Esophagus mucosa (tissue), 1 donor: ENCODE results near the gene PLCL2. TPM values are rescaled to one million over a fixed set of nuclear protein-coding genes. Genes with fewer than 3 reads are reported as not detected.

Source experiments
- ATAC-seq: fragments of 200-7000 bp; cut with Tn5 transposase; one replicate; pipeline ENCODE4 v1.9.1; 2020
- total RNA-seq: library from RNA; stranded (reverse); gene quantifications from one replicate; pipeline ENCODE4 v1.2.4, GENCODE V29; 2023
- donor health status: DM: yes; HTN: yes; CAD: no.

The PLCL2 gene
- total RNA-seq, 1 donor from 2014 or later, result 0.80 TPM

DNA sequence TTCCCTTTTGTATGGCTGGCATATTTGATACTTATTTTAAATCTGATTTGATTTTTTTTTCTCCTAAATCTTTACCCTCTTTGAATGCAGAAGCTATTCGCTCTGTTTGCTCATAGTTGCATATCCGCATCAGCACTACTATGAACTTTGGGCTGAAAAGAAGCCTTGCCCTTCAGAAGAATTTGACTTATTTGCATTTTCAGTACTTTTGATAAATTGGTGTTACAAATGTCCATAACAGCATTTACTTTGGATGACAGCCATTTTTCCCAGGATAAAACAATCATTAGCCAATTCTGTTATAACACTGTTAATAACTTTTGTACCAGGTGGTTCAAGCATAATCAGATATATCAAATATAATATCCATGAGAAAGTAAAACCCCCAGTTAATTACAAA, 129.5 kb downstream of the PLCL2 start:
- ATAC-seq, result no peak

DNA sequence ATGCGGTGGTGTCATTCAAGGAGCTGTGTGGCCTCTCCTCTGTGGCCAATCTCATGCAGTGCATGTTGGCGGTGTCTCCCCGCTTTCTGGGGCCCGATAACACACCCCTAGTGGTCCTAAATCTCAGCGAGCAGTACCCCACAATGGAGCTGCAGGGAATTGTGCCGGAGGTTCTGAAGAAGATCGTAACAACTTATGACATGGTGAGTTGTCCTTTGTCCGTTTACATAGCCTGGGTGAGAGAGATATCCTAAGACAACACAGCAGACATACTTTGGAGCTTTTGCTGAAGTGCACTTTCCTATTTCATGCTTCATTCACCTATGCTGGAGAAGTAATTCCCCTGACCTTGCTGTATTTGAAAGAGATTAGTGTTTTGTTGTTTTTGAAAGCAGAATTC, 130.0 kb downstream of the PLCL2 start:
- no peak for ATAC-seq

GRCh38 chr3:17021614-17022013, 136.9 kb downstream of the PLCL2 start:
- no peak for ATAC-seq

- no peak for ATAC-seq
These were observed 138.4 kb downstream of the PLCL2 start for GRCh38 chr3:17023006-17023664.

DNA sequence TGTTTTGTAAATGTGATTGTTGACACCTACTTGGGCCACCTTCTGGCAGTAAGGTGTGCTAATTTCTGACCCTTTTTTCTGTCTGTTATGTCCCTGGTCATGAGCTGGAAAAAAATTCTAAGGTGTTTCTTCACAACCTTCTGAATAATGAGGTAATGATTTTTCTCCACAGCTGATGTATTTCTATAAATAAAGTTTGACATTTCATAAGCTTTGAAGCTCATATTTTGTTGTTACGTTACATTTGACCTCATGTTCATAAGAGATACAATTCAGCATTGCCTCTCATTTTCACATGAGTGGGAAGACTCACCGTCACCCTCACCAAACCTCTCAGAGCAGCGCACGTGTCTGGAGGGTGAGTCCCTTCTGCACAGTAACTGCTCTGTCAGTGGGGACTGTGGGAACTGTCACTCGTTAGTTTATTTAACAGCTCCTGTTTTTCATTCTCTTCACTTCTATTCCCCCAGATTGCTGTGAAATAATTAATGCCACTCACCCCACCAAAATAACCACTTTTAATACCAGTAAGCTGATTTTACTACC, 140.9 kb downstream of the PLCL2 start:
- ATAC-seq, result no peak

DNA sequence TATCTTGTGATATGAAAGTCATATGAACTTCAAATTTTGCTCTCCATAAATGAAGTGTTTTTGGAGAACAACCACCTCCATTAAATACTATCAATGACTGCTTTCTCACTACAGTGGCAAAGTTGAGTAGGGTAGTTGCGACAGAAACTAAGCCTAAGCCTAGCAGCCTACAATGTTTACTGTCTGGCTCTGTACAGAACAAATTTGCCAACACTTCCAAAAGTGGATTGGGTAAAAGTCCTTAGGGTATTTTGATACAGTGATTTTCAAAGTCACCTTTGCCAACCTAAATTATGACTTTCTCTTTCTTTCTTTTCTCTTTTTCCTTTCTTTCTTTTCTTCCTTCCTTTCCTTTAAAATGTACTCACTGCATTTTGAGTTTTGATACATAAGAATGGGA, 142.6 kb downstream of the PLCL2 start:
- no peak for ATAC-seq

DNA sequence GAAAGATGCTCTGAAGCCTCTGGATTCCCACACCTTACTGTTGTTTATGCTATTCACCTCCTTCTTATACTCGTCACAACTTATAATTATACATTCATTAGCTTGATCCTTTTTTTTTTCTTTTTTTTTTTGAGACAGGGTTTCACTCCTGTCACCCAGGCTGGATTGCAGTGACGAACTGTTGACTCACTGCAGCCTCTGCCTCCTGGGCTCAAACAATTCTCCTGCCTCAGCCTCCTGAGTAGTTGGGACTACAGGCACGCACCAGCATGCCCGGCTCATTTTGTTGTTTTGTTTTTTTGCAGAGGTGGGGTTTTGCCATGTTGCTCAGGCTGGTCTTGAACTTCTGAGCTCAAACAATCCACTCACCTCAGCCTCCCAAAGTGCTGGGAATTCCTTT, 143.6 kb downstream of the PLCL2 start:
- no peak for ATAC-seq

DNA sequence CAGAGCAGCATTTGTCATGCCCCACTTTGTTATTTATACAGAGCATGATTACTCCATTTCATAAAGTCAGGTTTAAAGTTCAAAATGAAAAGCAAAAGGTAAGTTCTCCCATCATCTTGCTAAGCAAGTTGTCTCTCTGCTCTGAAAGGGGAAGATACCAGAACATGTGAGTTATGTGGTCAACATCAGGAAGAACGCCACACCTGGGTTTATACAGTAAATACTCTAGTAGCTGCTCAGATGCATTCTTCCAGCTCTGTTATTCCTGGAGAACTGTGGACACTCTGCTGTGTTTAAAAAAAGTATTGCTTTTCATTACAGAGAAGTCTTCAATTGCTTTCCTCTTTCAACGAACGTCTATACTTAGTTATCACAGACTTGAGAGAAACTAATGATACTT, 145.7 kb downstream of the PLCL2 start:
- ATAC-seq, result no peak

GRCh38 chr3:17030956-17031652, 146.3 kb downstream of the PLCL2 start:
- ATAC-seq, result no peak

DNA sequence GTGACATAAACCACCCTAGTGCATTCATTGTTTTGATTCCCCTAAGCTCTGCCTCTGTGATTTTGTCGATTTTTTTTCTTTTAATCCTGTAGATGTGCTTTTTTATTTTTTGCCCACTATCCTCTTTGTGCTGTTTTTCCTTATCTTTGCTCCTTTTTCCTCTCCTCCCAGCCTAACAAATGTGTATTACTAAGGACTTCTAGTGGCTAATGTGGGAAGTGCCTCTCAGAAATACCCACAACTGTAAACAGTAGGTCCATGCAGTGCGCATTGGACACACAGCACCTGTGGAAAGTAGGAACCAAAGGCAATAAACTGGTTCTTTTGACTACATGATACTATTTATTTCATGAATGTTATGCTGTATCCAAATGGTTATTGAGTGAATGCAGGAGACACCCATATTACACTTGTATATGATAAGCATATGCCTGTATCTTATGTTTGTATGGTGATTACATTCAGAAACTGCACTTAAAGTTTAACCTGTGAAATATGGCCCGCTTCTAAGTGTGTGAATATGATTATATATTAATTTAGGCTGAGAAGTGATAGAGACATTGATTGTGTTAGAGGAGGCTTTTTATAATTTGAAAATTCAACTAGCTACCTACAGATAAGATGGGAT, 147.8 kb downstream of the PLCL2 start:
- ATAC-seq, result no peak

GRCh38 chr3:17033516-17034168, 148.9 kb downstream of the PLCL2 start:
- ATAC-seq, result no peak

DNA sequence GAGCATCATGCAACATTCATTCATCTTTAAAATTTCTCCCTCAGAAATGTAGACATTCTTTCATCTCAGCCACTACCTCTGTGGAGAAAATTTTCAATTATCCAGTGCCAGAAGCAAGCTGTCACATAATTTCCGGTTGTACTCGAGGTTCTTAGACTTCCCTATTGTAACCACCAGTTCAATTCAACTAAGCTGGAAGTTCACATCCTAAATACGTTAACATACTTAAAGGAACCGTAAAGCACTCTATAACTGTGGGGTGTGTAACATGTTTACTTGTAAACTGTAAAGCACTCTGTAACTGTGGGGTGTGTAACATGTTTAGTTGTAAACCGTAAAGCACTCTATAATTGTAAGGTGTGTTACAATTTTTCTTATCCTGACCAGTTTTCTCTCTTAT, 150.3 kb downstream of the PLCL2 start:
- no peak for ATAC-seq

DNA sequence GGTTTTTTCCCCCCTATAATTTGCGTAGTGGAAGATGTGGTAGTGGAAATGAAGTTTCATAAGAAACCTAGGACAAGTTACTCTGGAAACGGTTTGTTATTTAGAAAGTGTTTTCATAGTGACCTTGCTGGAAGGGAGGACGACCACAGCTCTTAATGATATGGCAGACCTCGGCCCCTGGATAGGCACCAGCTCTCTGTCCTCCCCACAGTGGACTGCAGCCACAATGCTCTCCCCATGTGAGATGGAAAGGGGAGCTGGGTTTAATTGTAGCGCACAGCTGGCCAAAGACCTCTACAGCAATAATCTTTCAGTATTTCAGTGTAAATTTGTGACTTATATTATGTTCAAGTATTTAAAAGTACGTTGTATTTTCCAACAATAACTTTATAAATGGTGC, 151.2 kb downstream of the PLCL2 start:
- no peak for ATAC-seq

GRCh38 chr3:17038141-17038540, 153.4 kb downstream of the PLCL2 start:
- ATAC-seq, result no peak

DNA sequence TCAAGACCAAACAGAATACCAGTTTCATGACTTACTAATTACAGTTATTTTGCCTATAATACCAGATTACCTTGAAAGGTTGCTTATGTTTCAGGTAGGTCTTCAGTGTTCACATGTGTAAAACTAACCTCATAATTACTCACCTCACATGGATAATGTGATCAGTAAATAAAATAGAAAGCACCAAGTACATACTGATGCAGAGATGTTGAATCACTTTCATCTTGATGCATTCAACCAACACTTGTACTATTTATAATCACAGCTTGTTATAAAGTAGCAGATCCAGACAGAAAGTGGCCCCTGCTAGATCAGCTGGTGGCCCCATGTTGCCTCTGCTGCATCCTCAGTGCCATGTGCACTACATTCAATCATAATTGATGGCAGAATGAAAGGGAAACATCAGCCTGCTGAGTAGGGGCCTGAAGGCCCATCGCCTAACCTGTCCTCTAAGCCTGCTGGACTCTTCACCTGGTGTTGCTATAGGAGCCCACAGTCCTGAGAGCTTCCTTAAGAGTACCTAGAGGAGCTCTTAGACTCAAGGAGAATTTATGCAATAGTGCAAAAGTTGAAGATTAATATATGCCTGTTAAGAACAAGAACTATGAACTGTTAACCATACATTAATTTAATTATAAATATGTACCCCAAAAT, 154.3 kb downstream of the PLCL2 start:
- peak; percentile 17 for ATAC-seq

DNA sequence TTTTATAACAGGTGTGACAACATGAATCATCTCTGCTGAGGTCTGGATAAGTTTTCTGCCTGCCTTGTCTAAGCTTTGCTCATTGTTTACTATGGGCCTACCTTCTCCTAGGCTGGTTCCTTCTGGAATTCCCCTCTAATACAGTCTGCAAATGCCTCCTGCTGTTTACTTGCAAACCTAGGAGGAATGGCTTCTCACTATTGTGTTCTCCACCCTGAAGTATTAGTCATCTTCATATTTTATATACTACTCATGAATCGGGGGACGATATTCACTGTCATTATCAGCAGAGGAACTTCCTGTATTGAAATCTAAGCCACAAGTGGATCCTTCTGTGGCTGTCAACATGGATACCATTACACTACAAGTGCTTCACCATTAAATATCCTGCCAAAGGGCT, 154.8 kb downstream of the PLCL2 start:
- peak; percentile 98 for ATAC-seq

- ATAC-seq, result no peak
These were observed 155.7 kb downstream of the PLCL2 start for GRCh38 chr3:17040322-17040989.

GRCh38 chr3:17040990-17041377, 156.2 kb downstream of the PLCL2 start:
- ATAC-seq, result no peak

DNA sequence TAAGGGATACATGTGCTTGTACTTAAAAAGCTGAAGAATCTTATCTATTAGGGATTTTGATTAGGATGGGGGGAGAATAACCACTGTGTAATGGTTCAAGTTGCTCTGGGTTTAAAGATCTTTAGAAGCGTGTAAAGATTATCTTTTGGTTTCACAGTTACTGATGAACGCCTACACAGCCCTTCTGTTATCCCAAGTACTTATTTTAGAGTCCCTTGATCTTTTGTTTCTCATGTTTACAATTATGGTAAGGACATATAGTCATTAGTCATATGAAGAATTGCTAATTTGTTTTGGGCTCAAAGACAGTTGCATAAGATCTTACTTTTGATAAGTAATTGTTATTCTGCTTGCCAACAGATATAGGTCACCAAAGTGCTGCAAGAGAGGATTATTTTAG, 160.1 kb downstream of the PLCL2 start:
- ATAC-seq, result no peak

- ATAC-seq, result no peak
These were observed 160.9 kb downstream of the PLCL2 start for GRCh38 chr3:17045705-17046104.

DNA sequence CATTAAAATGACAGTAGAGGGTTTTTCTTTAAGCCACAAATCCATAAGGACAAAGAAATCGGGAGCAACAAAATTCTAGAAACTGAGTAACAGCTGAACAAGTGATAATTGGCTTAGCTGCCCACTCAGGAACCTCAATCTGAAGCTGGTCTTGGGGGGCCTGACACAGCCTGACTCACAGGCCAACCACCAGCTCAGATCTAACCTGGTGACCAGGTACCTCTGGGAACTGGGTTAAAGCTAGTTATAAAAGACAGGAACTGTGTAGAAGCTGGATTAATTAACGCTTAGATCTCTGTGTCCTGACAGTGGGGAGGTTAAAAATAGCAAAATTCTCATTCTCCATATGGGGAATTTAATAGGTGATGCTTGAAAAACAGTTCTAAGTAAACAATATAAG, 161.9 kb downstream of the PLCL2 start:
- ATAC-seq, result no peak

DNA sequence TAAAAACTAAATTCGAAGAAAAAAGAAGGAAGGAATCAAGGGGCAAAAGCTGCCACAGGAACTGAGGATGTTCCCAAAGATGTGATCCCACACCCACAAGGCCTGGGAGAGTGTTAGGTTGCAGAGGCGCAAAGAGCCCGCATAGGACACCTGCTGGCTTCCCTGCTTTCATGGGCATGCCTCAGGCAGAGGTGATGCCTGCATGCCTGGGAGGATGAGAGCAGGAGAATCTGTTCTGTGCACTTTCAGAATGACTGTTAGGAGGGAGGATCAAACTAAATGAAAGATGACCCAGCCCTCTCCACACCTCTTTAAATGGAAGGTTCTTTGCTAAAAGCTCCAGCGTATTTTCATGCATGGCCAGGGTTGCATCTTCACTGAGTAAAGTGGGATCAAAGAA, 162.4 kb downstream of the PLCL2 start:
- no peak for ATAC-seq
